Vagina (tissue), 2 donors: ENCODE results near the gene CCDC110. TPM values are rescaled to one million over a fixed set of nuclear protein-coding genes. Genes with fewer than 3 reads are reported as not detected.

Experiments
- DNase-seq, 2 donors: peaks; one replicate each; pipeline ENCODE4 v3.0.0-alpha.2; 2017; ENCODE audit errors: extremely low spot score in 2 of 2
- H3K27ac ChIP-seq: fragments of 200-600 bp; sonication (generic); one replicate; pipeline ENCODE4 v1.5.1; 2019
- H3K27me3 ChIP-seq: fragments of 200-600 bp; sonication (generic); one replicate; pipeline ENCODE4 v1.5.1; 2019
- H3K36me3 ChIP-seq, 2 donors: fragments of 200-600 bp; sonication (generic); one replicate each; pipeline ENCODE4 v1.5.1; 2017 to 2019
- H3K4me1 ChIP-seq: fragments of 200-600 bp; sonication (generic); one replicate; pipeline ENCODE4 v1.5.1; 2019
- H3K4me3 ChIP-seq, 2 donors: fragments of 200-600 bp; sonication (generic); 1 replicate in 1 of 2; 2 replicates in 1 of 2; pipeline ENCODE4 v1.5.1; 2016 to 2019
- H3K9me3 ChIP-seq: fragments of 200-600 bp; sonication (generic); one replicate; pipeline ENCODE4 v1.5.1; 2019
- POLR2A ChIP-seq, 2 donors: fragments of 450-650 bp; IDR thresholded peaks; one replicate each; pipeline ENCODE4 v1.6.1; 2017; ENCODE audit warnings: antibody characterized with exemption in 2 of 2, mild to moderate bottlenecking in 2 of 2, moderate library complexity in 2 of 2
- POLR2AphosphoS5 ChIP-seq, 2 donors: sonication (generic); formaldehyde crosslinking; IDR thresholded peaks; one replicate each; pipeline ENCODE4 v1.9.0; 2017; ENCODE audit warnings: antibody characterized with exemption in 2 of 2, mild to moderate bottlenecking in 2 of 2, low read depth in 1 of 2; ENCODE audit not compliant: insufficient read depth in 1 of 2
- intact Hi-C: fragments of 100-400 bp; cut with DNase I; formaldehyde crosslinking; loops from one replicate; pipeline ENCODE4 v1.15.1; 2023
- total RNA-seq: library from RNA; depleted of rRNA; stranded (reverse); fragments of >200 nt; gene quantifications from one replicate; pipeline ENCODE4 v1.2.3, GENCODE V29; 2016
- TF ChIP-seq, protein P1 (sequence below), 3 experiments: fragments of 450-650 bp in 2 of 3; fragments of 200-600 bp in 1 of 3; sonication (generic) in 1 of 3; IDR thresholded peaks; one replicate each; pipeline ENCODE4 v1.5.1; 2017 to 2019; ENCODE audit warnings: antibody characterized with exemption in 3 of 3, mild to moderate bottlenecking in 2 of 3, moderate library complexity in 2 of 3

CCDC110 gene
- total RNA-seq, 1 donor from 2014 or later, result 1.2 TPM

DNA sequence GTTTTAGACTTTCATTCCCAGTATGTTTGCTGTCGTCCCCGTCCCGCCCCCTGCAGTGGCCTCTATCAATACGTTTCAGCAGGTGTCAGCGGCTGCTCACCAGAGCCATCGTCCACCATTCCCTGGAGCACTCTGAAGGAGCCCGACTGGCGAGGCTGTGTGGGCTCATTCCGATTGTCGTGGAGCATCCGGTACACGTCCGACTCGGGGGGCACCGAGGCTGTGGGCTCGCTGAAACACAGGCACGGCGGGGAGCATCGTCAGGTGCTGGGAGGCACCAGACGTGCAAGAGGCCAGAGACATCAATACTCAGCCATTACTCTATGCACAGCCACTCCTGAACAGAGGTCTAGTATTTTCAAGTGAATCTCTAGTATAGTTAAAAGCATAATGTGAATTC lies 34.9 kb upstream of the CCDC110 start:
- Histone ChIP-seq H3K9me3 (no peaks in the 10 kb centered on the region), H3K4me3 (no peak overlapping the region), H3K27ac (no peak overlapping the region), H3K27me3 (no peaks in the 10 kb centered on the region), H3K36me3 (no peaks in the 10 kb centered on the region), H3K4me1 (no peaks in the 10 kb centered on the region)
- no peak for DNase-seq
- intact Hi-C loops, result no loop called here
- TF ChIP-seq POLR2A (IDR thresholded peaks at IDR 0.05) (no peak), POLR2AphosphoS5 (IDR thresholded peaks at IDR 0.05; ENCODE audit: insufficient read depth in 1 of 2, low read depth in 1 of 2) (no peak)
- TF ChIP-seq, protein P1, sequence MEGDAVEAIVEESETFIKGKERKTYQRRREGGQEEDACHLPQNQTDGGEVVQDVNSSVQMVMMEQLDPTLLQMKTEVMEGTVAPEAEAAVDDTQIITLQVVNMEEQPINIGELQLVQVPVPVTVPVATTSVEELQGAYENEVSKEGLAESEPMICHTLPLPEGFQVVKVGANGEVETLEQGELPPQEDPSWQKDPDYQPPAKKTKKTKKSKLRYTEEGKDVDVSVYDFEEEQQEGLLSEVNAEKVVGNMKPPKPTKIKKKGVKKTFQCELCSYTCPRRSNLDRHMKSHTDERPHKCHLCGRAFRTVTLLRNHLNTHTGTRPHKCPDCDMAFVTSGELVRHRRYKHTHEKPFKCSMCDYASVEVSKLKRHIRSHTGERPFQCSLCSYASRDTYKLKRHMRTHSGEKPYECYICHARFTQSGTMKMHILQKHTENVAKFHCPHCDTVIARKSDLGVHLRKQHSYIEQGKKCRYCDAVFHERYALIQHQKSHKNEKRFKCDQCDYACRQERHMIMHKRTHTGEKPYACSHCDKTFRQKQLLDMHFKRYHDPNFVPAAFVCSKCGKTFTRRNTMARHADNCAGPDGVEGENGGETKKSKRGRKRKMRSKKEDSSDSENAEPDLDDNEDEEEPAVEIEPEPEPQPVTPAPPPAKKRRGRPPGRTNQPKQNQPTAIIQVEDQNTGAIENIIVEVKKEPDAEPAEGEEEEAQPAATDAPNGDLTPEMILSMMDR (IDR thresholded peaks at IDR 0.05), result no peak

DNA sequence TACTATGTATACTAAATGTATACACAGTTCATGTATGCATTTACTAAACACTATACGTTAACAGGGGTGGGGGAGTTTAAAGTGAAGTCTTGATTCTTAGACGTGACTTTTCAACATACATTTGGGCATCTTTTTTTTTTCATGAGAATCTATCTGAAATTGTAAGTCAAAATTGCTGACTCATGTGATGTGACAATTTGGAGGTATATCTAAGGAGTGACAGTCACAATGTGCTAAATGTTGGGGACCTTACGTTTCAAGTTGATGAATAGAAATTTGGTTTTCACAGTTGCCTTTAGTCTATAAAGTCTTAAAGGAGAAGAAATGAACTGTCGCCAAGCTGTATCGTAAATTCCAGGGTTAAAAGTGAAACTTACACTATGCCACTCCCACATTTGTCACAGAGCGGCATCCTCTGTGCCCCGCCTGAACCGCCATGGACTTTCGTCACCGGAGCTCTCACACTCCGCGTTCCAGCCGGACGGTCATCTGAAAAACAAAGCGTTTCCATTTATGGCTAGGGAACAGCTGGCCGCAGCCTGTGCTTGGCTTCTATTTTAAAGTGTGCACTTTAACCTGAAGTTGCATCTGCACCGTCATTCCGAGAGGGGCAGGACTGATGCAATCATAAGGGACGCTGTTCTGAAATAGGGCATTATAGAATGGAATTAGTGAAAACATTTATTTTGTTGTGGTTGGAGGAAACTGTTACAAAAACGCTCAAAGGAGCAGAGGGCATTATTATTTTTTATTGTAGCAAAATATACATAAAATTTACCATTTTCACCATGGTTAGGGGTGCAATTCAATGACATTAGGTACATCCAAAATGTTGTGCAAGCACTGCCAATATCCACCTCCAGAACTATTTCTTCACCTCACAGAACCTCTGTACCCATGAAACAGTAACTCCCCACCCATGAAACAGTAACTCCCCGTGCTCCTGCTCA lies 32.8 kb upstream of the CCDC110 start:
- Histone ChIP-seq H3K27me3 (no peaks in the 10 kb centered on the region), H3K4me3 (peak overlapping the region; percentile 18 to 22), H3K9me3 (no peaks in the 10 kb centered on the region), H3K36me3 (no peaks in the 10 kb centered on the region), H3K27ac (peak overlapping the region; percentile 63), H3K4me1 (no peaks in the 10 kb centered on the region)
- no peak for DNase-seq
- peak; percentile 72 to 75 for TF ChIP-seq POLR2AphosphoS5 (IDR thresholded peaks at IDR 0.05; ENCODE audit: insufficient read depth in 1 of 2, low read depth in 1 of 2)
- TF ChIP-seq POLR2A (IDR thresholded peaks at IDR 0.05), result no peak
- intact Hi-C loops, result loop anchor here (5.0 kb wide), 1 partner anchor 418 kb away; no protein-coding TSS in a partner anchor

DNA sequence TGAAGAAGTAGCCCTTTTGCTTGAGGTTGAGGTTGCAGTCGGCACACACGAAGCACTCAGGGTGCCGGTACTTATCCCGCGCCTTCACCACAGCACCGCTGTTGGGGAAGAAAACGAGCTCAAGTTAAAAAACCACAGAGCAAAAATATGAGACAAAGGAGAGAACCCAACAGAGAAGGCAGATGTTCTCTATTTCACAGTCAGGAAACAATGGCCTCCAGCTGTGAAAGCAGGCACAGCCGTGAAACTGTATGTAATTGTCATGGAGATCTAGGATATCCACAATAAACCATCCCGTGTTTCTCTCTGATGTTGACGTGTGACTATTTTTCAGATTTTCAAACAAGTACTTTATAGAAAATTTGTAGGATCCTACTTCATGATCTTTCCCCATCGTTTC lies 30.9 kb upstream of the CCDC110 start:
- Histone ChIP-seq H3K4me3 (no peak overlapping the region), H3K36me3 (no peaks in the 10 kb centered on the region), H3K4me1 (no peaks in the 10 kb centered on the region), H3K27me3 (no peaks in the 10 kb centered on the region), H3K27ac (no peak overlapping the region), H3K9me3 (no peaks in the 10 kb centered on the region)
- TF ChIP-seq POLR2A (IDR thresholded peaks at IDR 0.05), result no peak
- no peak for TF ChIP-seq POLR2AphosphoS5 (IDR thresholded peaks at IDR 0.05; ENCODE audit: insufficient read depth in 1 of 2, low read depth in 1 of 2)
- TF ChIP-seq, protein P1 (IDR thresholded peaks at IDR 0.05), result no peak
- intact Hi-C loops, result loop anchor here (5.0 kb wide), 1 partner anchor 420 kb away; no protein-coding TSS in a partner anchor
- no peak for DNase-seq

DNA sequence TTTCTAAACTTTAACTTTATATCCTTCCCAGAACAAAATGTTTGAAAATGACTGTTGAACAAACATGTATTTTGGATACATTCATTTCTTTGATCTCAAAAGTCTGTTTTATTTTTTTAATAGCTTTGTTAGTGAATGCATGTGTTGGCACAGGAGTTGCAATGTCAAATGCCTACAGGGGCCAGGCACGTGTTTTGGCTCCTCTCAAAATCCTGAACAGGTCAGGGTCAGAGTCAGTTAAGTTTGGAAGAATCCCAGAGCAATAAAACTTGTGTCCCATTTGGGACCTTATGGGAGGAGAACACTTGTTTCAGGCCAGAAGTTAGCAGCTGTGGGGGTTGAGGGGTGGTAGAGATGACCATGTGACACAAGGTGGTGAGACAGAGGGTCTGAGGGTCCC lies 29.0 kb upstream of the CCDC110 start:
- Histone ChIP-seq H3K4me1 (no peaks in the 10 kb centered on the region), H3K9me3 (no peaks in the 10 kb centered on the region), H3K27ac (no peak overlapping the region), H3K36me3 (no peaks in the 10 kb centered on the region), H3K27me3 (no peaks in the 10 kb centered on the region), H3K4me3 (no peak overlapping the region)
- DNase-seq, result no peak
- intact Hi-C loops, result loop anchor here (5.0 kb wide), 1 partner anchor 422 kb away; no protein-coding TSS in a partner anchor
- TF ChIP-seq, protein P1 (IDR thresholded peaks at IDR 0.05), result no peak
- no peak for TF ChIP-seq POLR2A (IDR thresholded peaks at IDR 0.05)
- no peak for TF ChIP-seq POLR2AphosphoS5 (IDR thresholded peaks at IDR 0.05; ENCODE audit: insufficient read depth in 1 of 2, low read depth in 1 of 2)

DNA sequence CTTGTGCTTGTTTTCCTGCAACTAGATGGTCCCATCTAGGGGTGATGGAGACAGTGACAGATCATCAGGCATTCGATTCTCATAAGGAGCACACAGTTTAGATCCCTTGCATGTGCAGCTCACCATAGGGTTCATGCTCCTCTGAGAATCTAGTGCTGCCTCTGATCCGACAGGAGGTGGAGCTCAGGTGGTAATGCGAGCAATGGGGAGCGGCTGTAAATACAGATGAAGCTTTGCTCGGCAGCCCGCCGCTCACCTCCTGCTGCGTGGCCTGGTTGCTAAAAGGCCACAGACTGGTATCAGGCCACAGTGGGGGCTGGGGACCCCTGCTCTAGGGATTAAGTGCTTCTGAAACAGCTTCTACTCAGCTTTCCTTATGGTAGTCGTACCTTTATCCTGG lies 28.5 kb upstream of the CCDC110 start:
- TF ChIP-seq, protein P1 (IDR thresholded peaks at IDR 0.05), result no peak
- TF ChIP-seq POLR2A (IDR thresholded peaks at IDR 0.05), result no peak
- TF ChIP-seq POLR2AphosphoS5 (IDR thresholded peaks at IDR 0.05; ENCODE audit: insufficient read depth in 1 of 2, low read depth in 1 of 2), result no peak
- Histone ChIP-seq H3K9me3 (no peaks in the 10 kb centered on the region), H3K27me3 (no peaks in the 10 kb centered on the region), H3K4me3 (no peak overlapping the region), H3K27ac (no peak overlapping the region), H3K4me1 (no peaks in the 10 kb centered on the region), H3K36me3 (no peaks in the 10 kb centered on the region)
- no peak for DNase-seq
- intact Hi-C loops, result loop anchor here (5.0 kb wide), 1 partner anchor 422 kb away; no protein-coding TSS in a partner anchor
